HG02588 (cell line): Measurements from ENCODE around the gene RPS14.

Source experiments
- ATAC-seq: cut with Tn5 transposase; IDR thresholded peaks from one replicate; pipeline ENCODE4 v1.9.1; 2021; ENCODE audit warnings: mild to moderate bottlenecking, moderate library complexity; ENCODE audit not compliant: unreplicated experiment

The RPS14 gene

DNA sequence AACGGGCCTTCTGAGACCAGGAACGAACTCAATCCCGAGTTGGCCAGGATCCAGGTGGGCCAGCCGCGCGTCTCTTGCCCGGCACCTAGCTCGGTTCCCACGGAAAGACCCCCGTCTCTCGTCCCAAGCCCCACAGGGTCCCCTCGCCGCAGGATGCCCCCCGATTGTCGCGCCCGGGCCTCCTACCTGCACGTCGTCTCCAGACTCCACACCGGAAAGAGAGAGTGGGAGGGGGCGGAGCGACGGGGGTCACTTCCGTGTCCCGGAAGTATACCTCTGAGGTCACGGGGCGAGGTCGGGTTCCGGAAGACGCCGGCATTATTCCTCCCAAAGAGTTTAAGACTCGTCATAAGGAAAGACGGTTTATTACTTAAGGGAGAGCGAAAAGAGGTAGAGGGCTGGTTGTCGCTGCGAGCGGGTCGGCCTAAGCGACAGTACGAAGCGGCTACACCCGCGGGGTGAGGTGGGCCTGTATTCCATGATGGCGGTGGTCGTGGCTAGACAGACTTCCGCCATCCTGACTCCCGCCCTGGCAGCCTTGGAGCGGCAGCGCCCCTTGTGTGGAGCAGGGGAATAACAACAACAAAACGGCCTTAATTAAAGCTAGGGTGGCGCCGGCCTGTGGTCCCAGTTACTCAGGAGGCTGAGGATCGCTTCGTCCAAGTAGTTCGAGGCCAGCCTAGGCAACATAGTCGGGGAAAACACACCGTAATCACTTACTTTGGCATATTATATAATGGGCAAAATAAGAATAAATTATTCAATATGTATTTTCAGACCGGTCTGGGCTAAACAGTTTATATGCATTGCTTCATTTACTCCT is at the start of gene RPS14:
Gene RPS14, minus strand, starts transcription at position 223 of the 823 bp plus-strand sequence. CDS start 2,006 bp downstream, outside the sequence.
- peak; percentile 92 for ATAC-seq

DNA sequence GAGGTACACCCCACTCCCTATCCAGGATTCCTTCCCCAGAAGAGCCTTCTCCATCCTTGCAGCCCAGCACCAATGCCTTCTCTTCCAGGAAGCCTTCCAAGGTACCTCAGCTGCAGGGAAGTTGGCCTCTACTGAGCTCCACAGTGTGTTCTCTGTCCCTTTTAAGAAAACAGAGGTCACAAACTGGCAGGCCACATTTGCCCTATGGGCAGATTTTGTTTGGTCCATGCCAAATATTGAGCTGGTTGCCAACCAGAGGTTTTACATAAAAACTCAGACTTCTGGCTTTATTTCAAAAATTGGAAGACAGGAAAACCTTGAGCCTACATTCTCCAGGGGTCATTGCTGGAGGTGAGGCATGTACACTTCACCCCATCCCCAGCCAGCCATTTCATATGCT is 49.4 kb upstream of the RPS14 start:
- ATAC-seq = no peak

DNA sequence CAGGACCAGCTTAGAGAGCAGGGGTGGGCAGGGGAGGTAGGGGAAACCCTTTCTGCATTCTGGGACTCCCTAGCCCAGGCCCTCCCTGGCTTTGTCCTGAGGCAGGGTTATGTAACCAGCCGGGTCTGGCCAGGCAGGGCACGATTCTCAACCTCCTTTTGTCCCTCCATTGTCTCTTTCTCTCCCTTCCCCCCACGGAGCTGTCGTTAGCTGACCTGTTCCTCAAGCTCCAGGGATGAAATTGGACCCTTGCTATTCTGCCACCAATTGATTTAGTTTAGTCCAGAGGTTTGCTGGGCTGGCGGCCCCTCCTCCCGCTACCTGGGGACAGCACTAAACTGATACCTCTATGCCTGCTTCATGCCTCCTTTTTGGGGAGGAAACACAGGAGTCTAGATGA is 49.0 kb upstream of the RPS14 start:
- ATAC-seq = no peak

DNA sequence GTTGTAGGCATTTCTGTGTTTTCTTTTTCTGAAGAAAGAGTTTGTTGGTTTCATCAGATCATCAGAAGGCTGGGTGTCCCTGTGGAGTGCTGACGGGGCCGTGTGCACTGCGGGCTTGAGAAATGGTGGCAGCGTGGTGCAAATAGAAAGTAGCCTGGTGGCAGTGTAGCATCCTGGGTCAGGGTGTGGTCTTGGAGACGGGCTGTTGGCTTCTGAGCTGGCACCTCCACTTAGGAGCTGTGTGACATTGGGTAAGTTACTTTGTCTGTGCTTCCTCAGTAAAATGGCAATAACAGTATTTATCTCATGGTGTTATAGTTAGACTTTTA is 48.4 kb upstream of the RPS14 start:
- no peak for ATAC-seq

DNA sequence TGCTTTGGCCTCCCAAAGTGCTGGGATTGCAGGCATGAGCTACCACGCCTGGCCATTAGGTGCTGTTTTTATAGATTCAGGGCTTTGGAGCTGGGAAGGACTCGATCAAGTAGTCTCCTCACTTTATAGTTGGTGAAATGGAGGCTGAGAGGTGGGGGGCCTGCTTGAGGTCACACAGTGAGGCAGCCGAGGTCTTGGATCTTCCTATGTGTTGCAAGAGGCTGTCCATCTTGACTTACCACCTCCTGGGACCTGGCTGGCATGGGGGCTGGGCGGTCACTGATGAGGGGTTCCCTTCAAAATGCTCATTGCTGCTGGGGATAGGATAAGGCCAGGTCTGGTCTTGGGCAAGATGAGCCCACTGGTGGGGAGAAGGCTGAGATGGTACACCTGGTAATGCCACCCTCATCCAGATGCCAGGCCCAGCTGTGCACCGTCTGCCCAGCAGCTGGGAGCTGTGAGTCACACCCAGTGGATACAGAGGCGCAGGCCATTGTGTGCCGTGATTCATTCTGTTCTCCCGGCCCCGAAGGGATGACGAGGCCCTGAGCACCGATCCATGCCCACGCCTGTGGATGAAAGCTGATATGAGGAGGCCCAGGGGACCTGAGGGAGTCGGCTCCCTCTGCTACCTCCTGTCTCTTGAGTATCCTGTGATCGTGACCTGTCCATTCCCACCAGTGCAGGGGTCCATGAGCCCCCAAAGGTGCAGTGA is 47.9 kb upstream of the RPS14 start:
- ATAC-seq = no peak

DNA sequence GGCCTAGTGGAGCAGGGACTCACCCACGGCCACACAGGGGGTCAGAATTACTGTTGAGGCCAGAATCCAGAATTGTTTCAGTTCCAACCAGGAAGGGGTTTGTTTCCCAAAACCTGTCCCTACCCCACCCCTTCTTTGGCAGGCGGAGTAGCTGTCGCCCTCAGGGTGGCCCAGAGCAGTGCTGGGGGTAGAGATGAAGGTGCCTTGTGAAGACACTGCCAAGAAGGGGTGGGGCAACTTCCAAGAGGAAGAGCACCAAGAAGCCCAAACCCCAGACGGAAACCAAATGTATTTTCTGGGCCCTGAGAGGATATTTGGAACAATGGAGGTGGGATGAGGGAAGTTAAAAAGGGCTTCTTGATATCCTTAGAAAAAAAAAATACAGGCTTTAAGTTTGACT is 47.0 kb upstream of the RPS14 start:
- no peak for ATAC-seq

DNA sequence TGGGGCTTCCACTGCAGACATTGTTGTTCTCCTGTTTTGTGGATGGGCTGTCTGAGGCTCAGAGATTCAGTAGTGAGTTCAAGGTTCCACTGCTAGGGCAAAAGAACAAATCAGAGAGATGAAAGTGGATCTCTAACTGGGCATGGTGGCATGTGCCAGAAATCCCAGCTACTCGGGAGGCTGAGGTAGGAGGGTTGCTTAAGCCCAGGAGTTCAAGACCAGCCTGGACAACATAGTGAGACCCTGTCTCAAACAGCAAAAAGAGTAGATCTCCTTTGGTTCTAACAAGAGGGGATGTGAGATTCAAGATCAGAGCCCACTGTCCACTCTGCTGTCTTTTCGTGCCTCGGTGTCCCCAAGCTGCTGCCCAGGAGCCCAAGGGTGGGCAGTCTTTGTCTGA is 46.6 kb upstream of the RPS14 start:
- ATAC-seq = no peak

DNA sequence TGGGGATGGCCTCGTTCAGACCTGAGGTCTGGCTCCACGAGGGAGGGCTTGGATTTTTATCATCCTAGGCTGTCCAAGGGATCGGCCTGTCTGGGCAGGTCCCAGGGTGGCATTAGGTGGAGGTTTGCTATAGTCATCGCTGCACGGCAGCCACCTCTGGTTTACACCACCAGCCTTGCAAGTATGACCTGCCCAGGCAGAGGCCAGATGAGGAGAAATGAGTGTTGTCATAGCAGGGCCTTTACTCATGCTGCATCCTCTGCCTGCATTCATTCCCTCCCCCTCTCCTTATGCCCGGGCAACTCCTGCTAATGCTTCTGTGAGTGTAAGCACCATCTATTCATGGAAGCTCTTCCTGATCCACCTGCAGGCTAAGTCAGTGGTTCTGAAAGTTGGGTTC is 43.1 kb upstream of the RPS14 start:
- no peak for ATAC-seq

DNA sequence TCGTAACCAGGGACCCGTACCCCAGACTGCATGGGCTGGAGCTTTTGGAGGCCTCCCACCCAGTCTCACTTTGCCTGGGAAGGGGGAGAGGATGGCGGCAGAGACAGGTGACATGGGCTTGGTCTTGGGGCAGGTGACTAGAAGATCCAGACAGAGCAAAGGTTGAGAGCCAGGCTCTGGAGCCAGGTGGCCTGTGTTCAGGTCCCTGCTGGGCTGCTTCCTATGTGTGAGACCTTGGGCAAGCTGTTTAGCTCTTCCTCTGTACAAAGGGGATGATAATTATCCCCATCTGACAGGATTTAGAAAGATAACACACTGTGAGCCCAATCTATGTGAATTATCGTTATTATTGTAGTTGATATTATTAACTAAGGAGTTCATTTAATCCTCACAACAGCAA is 42.3 kb upstream of the RPS14 start:
- ATAC-seq = no peak

DNA sequence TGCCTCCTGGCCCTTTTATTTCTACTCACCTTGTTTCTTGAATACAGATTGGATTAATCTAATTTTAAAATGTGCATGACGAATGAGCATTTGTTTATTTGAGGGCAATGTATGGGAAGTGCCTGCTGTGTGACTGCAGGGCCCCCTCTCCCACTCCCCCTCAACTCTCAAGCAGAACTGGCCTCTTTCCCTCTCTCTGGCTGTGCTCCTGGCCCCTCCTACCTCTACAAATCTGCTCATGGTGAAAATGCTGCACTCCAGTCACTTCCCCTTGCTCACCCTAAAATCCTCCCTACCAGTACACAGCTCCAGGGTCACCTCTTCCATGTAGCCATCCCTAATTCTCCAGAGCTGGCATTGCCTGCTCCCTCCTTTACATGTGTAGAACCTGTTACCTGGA is 41.2 kb upstream of the RPS14 start:
- ATAC-seq = no peak

DNA sequence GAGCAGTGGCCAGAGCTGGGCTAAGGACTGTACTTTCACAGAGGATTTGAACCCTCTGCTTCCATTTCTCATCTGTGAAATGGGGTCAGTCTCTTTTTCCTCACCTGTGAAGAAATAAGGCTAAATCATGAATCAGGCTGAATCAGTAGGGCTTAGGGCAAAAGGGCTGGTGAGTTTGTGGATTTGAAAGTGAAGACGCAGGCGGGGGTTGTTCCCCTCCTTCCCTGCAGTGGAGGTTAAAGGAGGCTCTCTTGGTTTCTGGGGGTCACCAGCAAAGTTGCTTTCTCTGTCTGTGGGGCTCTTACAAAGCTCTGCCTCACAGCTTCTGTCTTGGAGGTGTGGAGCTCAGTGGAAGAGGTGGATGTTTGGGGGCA is 40.7 kb upstream of the RPS14 start:
- ATAC-seq = no peak

DNA sequence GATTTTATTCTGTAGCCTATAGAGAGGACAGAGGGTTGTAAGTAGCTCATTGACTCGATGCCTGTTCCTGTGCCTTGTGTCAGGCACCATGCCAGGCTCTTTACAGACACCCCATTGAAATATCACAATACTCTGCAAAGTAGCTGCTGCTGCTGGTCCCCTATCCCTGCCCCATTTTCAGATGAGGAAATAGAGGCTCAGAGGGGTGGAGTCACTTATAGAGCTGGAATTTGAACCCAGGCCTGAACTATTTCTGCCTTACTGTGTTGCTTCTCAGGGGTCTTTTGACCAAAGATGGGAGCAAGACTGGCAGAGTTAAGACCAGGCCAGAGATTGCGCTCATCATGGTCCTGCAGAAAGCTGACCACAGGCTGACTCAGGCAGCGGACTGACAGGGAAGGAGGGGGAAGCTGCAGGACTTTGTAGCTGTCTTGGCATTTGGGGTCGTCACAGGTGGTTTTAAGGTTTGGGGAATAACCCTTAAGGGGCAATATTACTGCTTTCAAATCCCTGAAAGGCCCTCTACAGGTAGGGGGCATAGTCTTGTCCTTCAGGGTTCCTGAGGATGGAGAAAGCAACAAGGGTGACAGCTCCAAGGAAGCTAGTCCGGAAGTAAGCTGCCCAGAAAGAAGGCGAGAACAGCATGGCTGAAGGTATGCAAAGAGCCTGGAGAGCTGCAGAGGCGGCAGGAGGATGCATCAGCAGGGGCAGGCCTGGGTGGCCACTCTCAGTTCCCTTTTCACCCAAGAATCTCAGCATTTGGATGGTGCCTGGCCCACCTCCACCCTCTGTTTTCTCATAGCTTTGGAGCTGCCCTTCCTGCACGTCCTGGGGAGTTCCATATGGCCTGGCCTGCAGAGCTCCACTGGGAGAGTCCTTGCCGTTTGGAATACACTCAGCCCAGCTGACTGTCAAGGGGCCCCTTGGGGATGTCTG is 40.1 kb upstream of the RPS14 start:
- ATAC-seq = peak; percentile 85

DNA sequence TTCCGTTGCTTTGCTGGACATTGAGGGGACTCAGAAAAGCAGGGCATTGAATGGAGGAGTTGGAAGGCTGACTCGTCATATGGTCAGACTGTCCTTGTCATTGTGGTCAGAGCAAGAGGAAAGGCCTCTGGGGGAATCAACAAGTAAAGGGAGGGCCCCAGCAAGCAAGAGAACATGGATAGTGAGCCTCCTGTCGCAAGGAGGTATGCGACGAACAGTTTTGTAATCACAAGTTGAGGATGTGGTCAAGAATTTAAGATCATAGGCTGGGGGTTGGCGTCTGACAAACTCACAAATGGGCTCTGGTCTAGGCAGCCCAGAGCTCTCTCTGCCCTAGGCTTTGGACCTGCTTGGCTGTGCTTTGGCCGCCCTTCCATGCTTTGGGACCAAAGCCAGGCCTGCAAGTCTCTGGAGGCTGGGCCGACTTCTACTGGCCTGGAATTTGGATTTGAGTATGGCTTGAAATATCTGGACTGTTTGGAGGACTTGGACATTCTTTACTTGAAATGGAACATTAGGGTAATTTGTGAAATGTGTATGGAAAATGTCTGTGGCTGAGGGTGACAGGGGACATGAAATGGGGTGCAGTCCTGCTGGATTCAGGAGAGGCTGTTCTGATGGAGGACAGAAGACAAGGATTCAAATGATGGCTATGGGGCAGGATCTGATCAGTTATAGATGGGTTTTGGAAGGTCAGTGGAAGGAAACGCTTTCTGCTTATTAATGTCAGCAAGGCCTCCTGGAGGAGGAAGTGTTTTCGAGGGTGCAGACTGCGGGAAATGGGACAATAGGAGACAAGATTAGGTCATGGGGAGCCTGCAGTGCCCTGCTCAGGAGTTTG is 39.2 kb upstream of the RPS14 start:
- ATAC-seq = no peak

DNA sequence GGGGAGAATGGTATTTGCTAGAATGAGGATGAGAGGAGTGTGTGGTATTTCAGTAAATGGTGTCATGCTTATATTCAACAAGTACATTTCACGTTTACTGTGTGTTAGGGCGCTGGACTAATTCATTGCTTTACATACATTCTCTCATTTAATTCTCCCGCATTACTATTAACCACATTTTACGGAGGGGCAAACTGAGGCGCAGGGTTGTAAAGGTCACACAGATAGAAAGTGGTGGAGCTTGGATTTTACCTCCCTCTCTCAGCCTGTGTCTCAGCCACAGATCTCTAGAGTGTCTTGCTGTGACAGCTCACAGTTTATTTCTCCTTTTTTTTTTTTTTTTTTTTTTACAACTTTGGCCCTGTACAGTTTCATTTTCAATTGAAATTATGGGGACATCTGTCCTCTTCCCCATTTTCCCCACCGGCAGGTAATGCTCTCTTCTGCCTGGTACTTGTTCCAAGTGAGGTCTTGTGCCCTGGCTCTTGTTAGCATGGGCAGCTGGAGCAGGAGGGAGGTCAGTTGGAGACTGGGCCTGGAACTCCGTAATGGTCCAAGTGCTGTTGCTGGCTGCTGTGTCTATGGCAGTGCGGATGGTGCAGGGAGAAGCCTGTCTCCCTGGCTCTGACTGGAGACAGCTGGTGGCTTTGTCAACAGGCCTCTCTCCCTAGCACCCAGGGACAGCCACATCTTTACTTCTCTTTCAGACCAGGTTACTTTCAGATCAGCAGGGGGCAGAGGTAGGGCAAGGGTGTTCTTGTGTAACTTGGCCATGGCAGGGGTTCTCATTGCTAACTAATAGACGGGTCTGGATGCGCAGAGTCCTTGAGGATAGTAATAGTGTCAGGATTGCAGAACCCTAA is 37.9 kb upstream of the RPS14 start:
- ATAC-seq = no peak

DNA sequence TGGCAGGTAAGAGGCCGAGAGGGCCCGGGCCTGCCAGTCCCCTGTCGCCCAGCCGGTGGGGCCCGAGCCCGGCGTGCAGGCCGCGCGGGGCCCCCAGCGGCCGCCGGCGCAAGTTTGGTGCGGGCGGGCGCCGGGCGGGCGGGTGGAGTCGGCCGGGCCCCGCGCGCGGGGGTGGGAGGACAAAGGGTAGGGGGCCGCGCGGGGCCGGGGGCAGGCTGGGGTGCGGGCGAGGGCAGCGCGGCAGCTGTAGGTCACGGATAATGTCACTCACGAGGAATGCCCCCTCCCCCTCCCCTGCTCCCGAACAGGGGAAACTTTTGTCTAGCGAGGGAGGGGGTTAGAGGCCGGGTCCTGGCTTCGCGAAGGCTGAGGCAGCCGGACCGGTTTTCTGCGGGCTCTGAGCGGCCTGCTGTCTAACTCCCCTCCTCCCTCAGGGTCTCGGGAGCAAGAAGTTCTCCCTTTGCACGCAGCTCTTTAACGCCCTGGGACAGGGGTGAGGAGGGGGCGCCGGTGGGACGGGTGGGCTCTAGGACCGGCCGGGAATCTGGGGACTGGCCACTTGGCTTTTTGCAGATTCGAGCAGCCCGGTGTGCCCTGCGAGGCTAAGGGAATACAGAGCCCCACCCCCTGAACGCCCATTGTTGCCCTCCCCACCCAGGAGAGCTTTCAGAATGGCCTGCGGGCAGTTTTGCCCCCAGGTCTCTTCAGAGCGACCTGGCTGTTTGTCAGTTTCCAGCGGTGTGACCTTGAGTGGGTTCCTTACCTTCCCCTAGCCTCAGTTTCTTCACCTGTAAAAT is 37.1 kb upstream of the RPS14 start:
- ATAC-seq = peak; percentile 26

DNA sequence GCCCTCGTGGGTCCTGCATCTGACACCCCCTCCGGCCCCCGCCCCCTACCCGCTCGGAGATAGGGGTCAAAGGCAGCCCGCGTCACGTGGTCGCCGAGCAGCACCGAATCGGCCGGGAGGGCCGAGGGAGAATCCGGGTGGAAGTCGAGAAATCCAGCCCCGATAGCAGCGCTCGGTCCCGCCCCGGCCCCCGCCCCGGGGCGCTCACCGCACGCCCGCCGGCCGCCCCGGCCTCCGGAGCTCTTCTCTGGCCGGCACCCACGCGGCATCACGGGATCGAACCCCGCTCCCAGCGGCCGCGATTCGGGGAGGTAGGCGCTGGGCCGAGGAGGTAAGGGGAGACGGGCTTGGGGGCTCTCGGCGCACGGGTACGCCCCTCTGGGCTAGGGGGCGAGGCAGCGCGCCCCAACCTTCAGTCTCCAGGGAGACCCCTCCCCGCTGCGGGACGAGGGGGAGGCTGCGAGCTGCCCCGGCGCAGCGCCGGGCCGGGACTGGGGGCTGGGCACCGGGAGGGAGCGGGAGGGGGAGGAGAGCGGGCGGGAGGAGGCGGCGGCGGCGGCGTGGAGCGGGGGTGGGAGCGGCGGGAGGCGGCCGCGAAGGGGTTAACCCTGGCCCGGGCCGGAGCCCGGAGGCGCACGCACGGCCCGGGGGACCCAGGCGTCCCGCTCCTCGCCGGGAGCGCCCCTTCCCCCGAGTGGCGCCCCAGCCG is 36.3 kb upstream of the RPS14 start:
- peak; percentile 24 for ATAC-seq

DNA sequence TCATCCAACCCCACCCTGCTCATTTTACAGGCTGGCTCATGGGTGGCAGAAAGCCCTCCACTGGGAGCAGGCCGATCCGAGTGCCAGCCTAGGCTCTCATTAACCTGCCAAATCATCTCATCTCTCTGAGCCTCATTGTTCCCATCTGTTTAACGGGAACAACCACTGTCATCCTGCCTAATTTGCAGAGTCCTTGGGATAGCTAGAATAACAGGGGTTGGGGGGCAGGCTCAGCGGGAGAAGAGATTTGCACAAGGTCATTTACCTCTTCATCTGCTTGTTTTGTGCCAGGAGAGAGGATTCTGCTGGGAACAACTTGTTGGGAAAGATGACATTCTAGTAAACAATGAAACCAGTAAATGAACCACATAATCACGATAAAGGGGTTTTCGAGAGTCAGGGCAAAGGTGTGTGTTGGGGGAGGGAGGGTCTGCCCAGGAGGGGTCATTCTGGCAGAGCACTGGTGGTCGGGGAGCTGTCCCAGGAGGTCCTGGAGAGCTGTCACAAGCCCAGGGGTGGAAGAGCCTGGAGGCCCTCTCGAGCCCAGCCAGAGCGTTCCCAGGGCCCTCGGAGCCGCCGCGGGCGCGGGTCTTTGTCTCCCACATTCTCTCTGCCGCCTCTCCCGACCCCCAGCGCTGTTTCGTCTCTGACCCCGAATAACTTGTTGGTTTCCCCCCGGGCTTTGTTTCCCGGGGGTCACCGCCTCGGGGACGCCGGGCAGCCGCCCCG is 35.6 kb upstream of the RPS14 start:
- ATAC-seq = no peak

DNA sequence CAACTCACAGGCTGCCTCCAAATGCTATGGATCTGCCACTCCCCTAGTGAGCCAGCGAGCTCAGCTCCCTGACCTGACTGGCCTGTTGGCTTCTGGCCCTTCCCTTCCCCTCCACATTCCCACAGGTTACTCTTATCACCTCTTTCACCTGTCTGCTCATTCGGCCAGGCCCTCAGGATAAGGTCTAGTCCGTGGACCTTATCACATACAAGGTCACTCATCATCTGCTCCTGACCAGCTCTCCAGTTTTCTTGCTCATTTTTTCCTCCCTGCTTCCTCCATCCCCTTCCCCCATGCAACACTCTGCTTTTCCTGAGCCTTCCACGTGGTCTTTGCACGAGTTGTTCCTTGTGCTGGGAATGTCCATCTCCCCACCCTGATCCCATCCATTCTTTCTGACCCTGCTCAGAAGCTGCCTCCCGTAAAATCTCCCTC is 32.5 kb upstream of the RPS14 start:
- ATAC-seq = no peak
